ENCODE data around the gene GSTM3.
"Not testable (repeated sequence)": the region's sequence is repeated elsewhere in the genome, so short reads cannot be mapped to it uniquely, and the experiment has no call there.

GSTM3 gene

GRCh38 chr1:109726728-109727373, 14.0 kb downstream of the GSTM3 start:
- no peak for DNase-seq (ENCODE audit: low read depth)

- no peak for DNase-seq (ENCODE audit: low read depth)
These were observed 14.8 kb downstream of the GSTM3 start for GRCh38 chr1:109726007-109726406.

- no peak for DNase-seq (ENCODE audit: low read depth)
These were observed 15.3 kb downstream of the GSTM3 start for GRCh38 chr1:109725510-109725909.

- no peak for DNase-seq (ENCODE audit: low read depth)
These were observed 15.9 kb downstream of the GSTM3 start for GRCh38 chr1:109724933-109725332.

- no peak for DNase-seq (ENCODE audit: low read depth)
These were observed 17.7 kb downstream of the GSTM3 start for GRCh38 chr1:109722908-109723691.

GRCh38 chr1:109721971-109722370, 18.9 kb downstream of the GSTM3 start:
- no peak for DNase-seq (ENCODE audit: low read depth)

GRCh38 chr1:109721042-109721441, 19.8 kb downstream of the GSTM3 start:
- no peak for DNase-seq (ENCODE audit: low read depth)

GRCh38 chr1:109719337-109719837, 21.5 kb downstream of the GSTM3 start:
- DNase-seq (ENCODE audit: low read depth) = no peak

- no peak for DNase-seq (ENCODE audit: low read depth)
These were observed 22.3 kb downstream of the GSTM3 start for GRCh38 chr1:109718495-109718894.

- no peak for DNase-seq (ENCODE audit: low read depth)
These were observed 23.1 kb downstream of the GSTM3 start for GRCh38 chr1:109717729-109718128.

GRCh38 chr1:109716570-109717090, 24.2 kb downstream of the GSTM3 start:
- DNase-seq (ENCODE audit: low read depth) = no peak

- DNase-seq (ENCODE audit: low read depth) = no peak
These were observed 24.7 kb downstream of the GSTM3 start for GRCh38 chr1:109716121-109716520.

GRCh38 chr1:109714661-109715372, 26.0 kb downstream of the GSTM3 start:
- no peak for DNase-seq (ENCODE audit: low read depth)

- no peak for DNase-seq (ENCODE audit: low read depth)
These were observed 27.2 kb downstream of the GSTM3 start for GRCh38 chr1:109713636-109714035.

GRCh38 chr1:109712321-109712864, 28.4 kb downstream of the GSTM3 start:
- DNase-seq (ENCODE audit: low read depth) = no peak

GRCh38 chr1:109711593-109712320, 29.1 kb downstream of the GSTM3 start, which contains the start of gene GSTM5:
Gene GSTM5 (plus strand): TSS chr1:109712251. CDS start chr1:109712313, 62 bp downstream.
- not testable (repeated sequence) for DNase-seq (ENCODE audit: low read depth)

GRCh38 chr1:109709822-109710221, 31.0 kb downstream of the GSTM3 start:
- not testable (repeated sequence) for DNase-seq (ENCODE audit: low read depth)

- not testable (repeated sequence) for DNase-seq (ENCODE audit: low read depth)
These were observed 31.9 kb downstream of the GSTM3 start for GRCh38 chr1:109708949-109709348.

GRCh38 chr1:109705411-109705810, 35.4 kb downstream of the GSTM3 start:
- no peak for DNase-seq (ENCODE audit: low read depth)

- no peak for DNase-seq (ENCODE audit: low read depth)
These were observed 36.7 kb downstream of the GSTM3 start for GRCh38 chr1:109704173-109704572.

- not testable (repeated sequence) for DNase-seq (ENCODE audit: low read depth)
These were observed 37.9 kb downstream of the GSTM3 start for GRCh38 chr1:109702940-109703339.
